HCT116 (cell line): Measurements from ENCODE around the gene PPP1R1C. TPM values are rescaled to one million over a fixed set of nuclear protein-coding genes. Genes with fewer than 3 reads are reported as not detected.
A peak's percentile ranks its signal among the peaks of the same experiment; 100 is the strongest.

ENCODE experiments used
- ATAC-seq: fragments of 200-7000 bp; cut with Tn5 transposase; 2 replicates; pipeline ENCODE4 v1.9.1; 2020; ENCODE audit warnings: mild to moderate bottlenecking, moderate library complexity
- Bru-seq: library from RNA; stranded (reverse); fragments of 400-500 nt; gene quantifications from one replicate; lab custom pipeline; 2021; lab: Mats Ljungman, UMichigan
- BruChase-seq, 2 experiments: library from RNA; stranded (reverse); fragments of 400-500 nt; gene quantifications; one replicate each; lab custom pipeline; 2021; lab: Mats Ljungman, UMichigan
- BruUV-seq: library from RNA; stranded (reverse); fragments of 400-500 nt; replicated peaks from 2 replicates; lab custom pipeline; 2021; lab: Mats Ljungman, UMichigan
- CTCF ChIA-PET: fragments of 300-600 bp; sonication (Branson Sonifier 250); formaldehyde crosslinking; loops from one replicate; lab custom pipeline; 2021; ENCODE audit warnings: antibody characterized with exemption; lab: Charles Lee
- POLR2A ChIA-PET: fragments of 300-600, 350-600 bp; sonication (Branson Sonifier 250); formaldehyde crosslinking; loops from one replicate; lab custom pipeline; 2021; ENCODE audit warnings: antibody characterized with exemption; lab: Charles Lee
- RAD21 ChIA-PET, 2 experiments: fragments of 300-600 bp; sonication (Branson Sonifier 250); formaldehyde crosslinking; loops; one replicate each; lab custom pipeline; 2023; ENCODE audit warnings: low total read pairs in 2 of 2; ENCODE audit not compliant: uncharacterized antibody in 2 of 2, unreplicated experiment in 2 of 2, low non-redundant PET in 1 of 2; lab: Charles Lee
- DNase-seq: peaks from one replicate; pipeline ENCODE4 v3.0.0-alpha.2; 2010; ENCODE audit warnings: low read depth, low spot score
- H2AFZ ChIP-seq: fragments of 200-600 bp; shearing (Covaris generic), sonication (generic); 2 replicates; pipeline ENCODE4 v1.6.1; 2017; ENCODE audit warnings: low read depth, mixed run types, mixed read lengths, antibody characterized with exemption, low read length; ENCODE audit not compliant: poor library complexity, severe bottlenecking
- H3K27ac ChIP-seq: 2 replicates; pipeline ENCODE4 v1.5.1; 2012; ENCODE audit warnings: low read depth, low read length
- H3K27me3 ChIP-seq: fragments of 200-600 bp; sonication (generic); 2 replicates; pipeline ENCODE4 v1.6.1; 2016; ENCODE audit warnings: mixed run types, low read length, mixed read lengths; ENCODE audit not compliant: insufficient read depth
- H3K36me3 ChIP-seq, 2 experiments: fragments of 200-500 bp in 1 of 2; fragments of 200-600 bp in 1 of 2; sonication (Bioruptor generic) in 1 of 2; sonication (generic) in 1 of 2; 2 replicates each; pipeline versions ENCODE4 v1.5.1 to v1.6.1; 2014 to 2016; ENCODE audit warnings: low read length in 2 of 2, inconsistent platforms in 1 of 2, mixed read lengths in 1 of 2, mixed run types in 1 of 2; ENCODE audit not compliant: insufficient read depth in 2 of 2, control insufficient read depth in 1 of 2
- H3K4me1 ChIP-seq, 2 experiments: fragments of 200-600 bp in 1 of 2; sonication (generic) in 1 of 2; 2 replicates each; pipeline versions ENCODE4 v1.5.1 to v1.6.1; 2012 to 2017; ENCODE audit warnings: low read length in 2 of 2, inconsistent platforms in 1 of 2, mild to moderate bottlenecking in 1 of 2, mixed read lengths in 1 of 2, mixed run types in 1 of 2, moderate library complexity in 1 of 2; ENCODE audit not compliant: insufficient read depth in 2 of 2, control insufficient read depth in 1 of 2
- H3K4me2 ChIP-seq: fragments of 200-600 bp; sonication (generic); 2 replicates; pipeline ENCODE4 v1.6.1; 2017; ENCODE audit warnings: mixed run types, low read length, mixed read lengths
- H3K4me3 ChIP-seq, 2 experiments: fragments of 200-600 bp in 1 of 2; sonication (generic) in 1 of 2; replicated peaks in 1 of 2; 2 replicates each; pipeline ENCODE4 v1.5.1; 2011 to 2016; ENCODE audit warnings: low read length in 2 of 2, control low read depth in 1 of 2, low read depth in 1 of 2, mild to moderate bottlenecking in 1 of 2, mixed read lengths in 1 of 2, mixed run types in 1 of 2
- H3K79me2 ChIP-seq: fragments of 200-600 bp; sonication (generic); 2 replicates; pipeline ENCODE4 v1.6.1; 2017; ENCODE audit warnings: mild to moderate bottlenecking, mixed run types, low read length, moderate library complexity, mixed read lengths; ENCODE audit not compliant: insufficient read depth
- H3K9ac ChIP-seq: fragments of 200-600 bp; sonication (generic); 2 replicates; pipeline ENCODE4 v1.6.1; 2016; ENCODE audit warnings: low read length, mixed read lengths
- H3K9me2 ChIP-seq: fragments of 200-600 bp; sonication (generic), shearing (Covaris generic); 2 replicates; pipeline ENCODE4 v1.6.1; 2017; ENCODE audit warnings: mixed run types, mild to moderate bottlenecking, moderate library complexity; ENCODE audit not compliant: insufficient read depth
- H3K9me3 ChIP-seq, 2 experiments: fragments of 200-500 bp in 1 of 2; fragments of 200-600 bp in 1 of 2; sonication (Bioruptor generic) in 1 of 2; sonication (generic) in 1 of 2; 2 replicates each; pipeline ENCODE4 v1.6.1; 2014 to 2017; ENCODE audit warnings: low read length in 2 of 2, mixed read lengths in 2 of 2, inconsistent platforms in 1 of 2, low read depth in 1 of 2, mild to moderate bottlenecking in 1 of 2, mixed run types in 1 of 2, moderate library complexity in 1 of 2; ENCODE audit not compliant: control insufficient read depth in 1 of 2, insufficient read depth in 1 of 2
- H4K20me1 ChIP-seq: fragments of 200-600 bp; sonication (generic), shearing (Covaris generic); 2 replicates; pipeline ENCODE4 v1.6.1; 2017; ENCODE audit warnings: mixed run types, mild to moderate bottlenecking, moderate library complexity; ENCODE audit not compliant: insufficient read depth
- CBX3 ChIP-seq: IDR thresholded peaks from 2 replicates; pipeline ENCODE4 v1.6.1; 2012; ENCODE audit warnings: low read depth
- CEBPB ChIP-seq: IDR thresholded peaks from 2 replicates; pipeline ENCODE4 v1.6.1; 2012; ENCODE audit warnings: low read depth
- EGR1 ChIP-seq: IDR thresholded peaks from 2 replicates; pipeline ENCODE4 v1.6.1; 2012; ENCODE audit warnings: low read depth
- ELF1 ChIP-seq: IDR thresholded peaks from 2 replicates; pipeline ENCODE4 v1.6.1; 2012; ENCODE audit warnings: low read depth, borderline replicate concordance
- EZH2 ChIP-seq: fragments of 200-600 bp; sonication (generic); IDR thresholded peaks from 2 replicates; pipeline ENCODE4 v1.6.1; 2017; ENCODE audit warnings: antibody characterized with exemption, mixed run types
- EZH2phosphoT487 ChIP-seq: fragments of 200-600 bp; IDR thresholded peaks from 2 replicates; pipeline ENCODE4 v1.6.1; 2018; ENCODE audit warnings: antibody characterized with exemption, borderline replicate concordance
- FOSL1 ChIP-seq: IDR thresholded peaks from 2 replicates; pipeline ENCODE4 v1.6.1; 2012; ENCODE audit warnings: low read depth
- POLR2A ChIP-seq: IDR thresholded peaks from 2 replicates; pipeline ENCODE4 v1.7.0; 2011; ENCODE audit warnings: borderline replicate concordance; ENCODE audit not compliant: insufficient read depth, insufficient read length; ENCODE audit errors: extremely low read depth
- RAD21 ChIP-seq: IDR thresholded peaks from 2 replicates; pipeline ENCODE4 v1.6.1; 2012; ENCODE audit warnings: low read depth, mild to moderate bottlenecking
- SIN3A ChIP-seq: IDR thresholded peaks from 2 replicates; pipeline ENCODE4 v1.6.1; 2012; ENCODE audit warnings: low read depth
- SP1 ChIP-seq: IDR thresholded peaks from 2 replicates; pipeline ENCODE4 v1.6.1; 2012; ENCODE audit warnings: low read depth
- SRF ChIP-seq: IDR thresholded peaks from 2 replicates; pipeline ENCODE4 v1.6.1; 2012; ENCODE audit warnings: low read depth
- TCF7L2 ChIP-seq: IDR thresholded peaks from 2 replicates; pipeline ENCODE4 v1.7.0; 2011; ENCODE audit warnings: borderline replicate concordance, inconsistent platforms; ENCODE audit not compliant: insufficient read depth, insufficient read length; ENCODE audit errors: extremely low read depth
- YY1 ChIP-seq: IDR thresholded peaks from 2 replicates; pipeline ENCODE4 v1.6.1; 2011; ENCODE audit warnings: low read length, low read depth, moderate library complexity, mild to moderate bottlenecking; ENCODE audit not compliant: insufficient replicate concordance; ENCODE audit errors: extremely low read depth
- ZFX ChIP-seq: fragments of 450-650 bp; IDR thresholded peaks from 2 replicates; pipeline ENCODE4 v1.6.1; 2017
- intact Hi-C: fragments of 100-400 bp; cut with micrococcal nuclease; formaldehyde crosslinking; loops from 2 replicates; pipeline ENCODE4 v1.10.0; 2022
- long read RNA-seq: library from polyadenylated mRNA; unstranded; transcript quantifications from one replicate; pipeline ENCODE4 v2.0.0, GENCODE V29; 2021; ENCODE audit not compliant: unreplicated experiment
- polyA plus RNA-seq: library from polyadenylated mRNA; unstranded; fragments of >200 nt; gene quantifications from 2 replicates; pipeline ENCODE4 v1.2.1, GENCODE V29; 2012; ENCODE audit warnings: missing spikeins
- total RNA-seq: library from RNA; stranded (reverse); gene quantifications from one replicate; pipeline ENCODE4 v1.2.1, GENCODE V29; 2021; ENCODE audit not compliant: unreplicated experiment
- TF ChIP-seq, protein P1 (sequence below): IDR thresholded peaks from 2 replicates; pipeline ENCODE4 v1.6.1; 2011; ENCODE audit warnings: mild to moderate bottlenecking, low read length, moderate library complexity; ENCODE audit not compliant: insufficient replicate concordance; ENCODE audit errors: extremely low read depth
- TF ChIP-seq, protein P2 (sequence below): IDR thresholded peaks from 2 replicates; pipeline ENCODE4 v1.6.1; 2012; ENCODE audit warnings: low read depth
- TF ChIP-seq, protein P3 (sequence below), 3 experiments: fragments of 200-600 bp in 1 of 3; sonication (generic) in 1 of 3; IDR thresholded peaks in 2 of 3; conservative IDR thresholded peaks in 1 of 3; 2 replicates each; pipeline ENCODE4 v1.5.1; 2012 to 2017; ENCODE audit warnings: low read depth in 2 of 3, low read length in 2 of 3, antibody characterized with exemption in 1 of 3, borderline replicate concordance in 1 of 3, control low read depth in 1 of 3, mild to moderate bottlenecking in 1 of 3, mixed read lengths in 1 of 3, mixed run types in 1 of 3, moderate library complexity in 1 of 3; ENCODE audit not compliant: insufficient read depth in 1 of 3
- TF ChIP-seq, protein P4 (sequence below): IDR thresholded peaks from 2 replicates; pipeline ENCODE4 v1.6.1; 2012

PPP1R1C gene, protein sequence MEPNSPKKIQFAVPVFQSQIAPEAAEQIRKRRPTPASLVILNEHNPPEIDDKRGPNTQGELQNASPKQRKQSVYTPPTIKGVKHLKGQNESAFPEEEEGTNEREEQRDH
- total RNA-seq (17.8 TPM), Bru-seq, nascent RNA (percentile 84 among the genes with signal in this experiment), BruChase-seq, experiment 1, labeled RNA remaining after a 6-hour chase (percentile 62 among the genes with signal in this experiment), BruChase-seq, experiment 2, labeled RNA remaining after a 2-hour chase (percentile 62 among the genes with signal in this experiment)
- polyA plus RNA-seq: 21.5 and 28.7 TPM in 2 replicates
- long read RNA-seq, partial matches to known transcripts: 3 of 10 reads
- long read RNA-seq, other reads (novel, unspliced or antisense): 5 of 10 reads

DNA sequence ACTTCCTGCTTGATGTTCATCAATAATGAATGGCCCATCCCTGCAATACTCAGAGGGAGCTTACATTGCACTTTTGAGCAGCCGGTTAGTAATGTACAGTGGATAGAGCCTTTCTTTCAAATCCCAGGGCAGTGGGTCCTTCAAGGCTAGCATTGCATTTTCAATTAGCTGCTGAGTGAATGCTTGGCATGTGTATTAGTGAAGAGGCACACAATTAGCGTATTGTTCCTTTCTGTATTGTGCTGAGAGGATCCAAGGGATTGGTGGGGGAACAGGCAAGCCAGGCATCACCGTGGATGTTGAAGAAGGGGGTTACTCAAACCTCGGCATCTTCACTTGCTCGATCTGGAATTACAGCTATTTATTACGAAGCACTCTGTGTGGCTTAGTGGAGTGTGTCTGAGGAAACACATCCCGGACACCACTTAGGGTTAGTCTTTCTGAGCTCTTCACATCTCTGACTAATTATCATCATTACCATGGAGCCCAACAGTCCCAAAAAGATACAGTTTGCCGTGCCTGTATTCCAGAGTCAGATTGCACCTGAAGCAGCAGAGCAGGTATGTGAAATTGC is at the start of gene PPP1R1C:
PPP1R1C (plus strand) TSS at position 222 of the 574 bp plus-strand sequence; CDS start at position 480, 258 bp downstream.
- Histone ChIP-seq H3K79me2 (no peaks in the 10 kb centered on the region), H4K20me1 (no peaks in the 10 kb centered on the region), H3K36me3 (no peaks in the 10 kb centered on the region; a peak in 1 of 4 replicates), H3K9me2 (no peaks in the 10 kb centered on the region), H3K27ac (no peak within 1 kb of the TSS), H3K4me1 (peaks cover 0 to 8% of the 10 kb centered on the region in 2 experiments; a peak in 1 of 4 replicates), H3K9ac (no peak within 1 kb of the TSS), H2AFZ (no peak within 1 kb of the TSS), H3K27me3 (no peaks in the 10 kb centered on the region), H3K9me3 (no peaks in the 10 kb centered on the region), H3K4me3 (no peak within 1 kb of the TSS), H3K4me2 (no peak within 1 kb of the TSS)
- ATAC-seq (no peak), DNase-seq (no peak)
- CTCF ChIA-PET: no interaction called here
- TF ChIP-seq, protein P1, sequence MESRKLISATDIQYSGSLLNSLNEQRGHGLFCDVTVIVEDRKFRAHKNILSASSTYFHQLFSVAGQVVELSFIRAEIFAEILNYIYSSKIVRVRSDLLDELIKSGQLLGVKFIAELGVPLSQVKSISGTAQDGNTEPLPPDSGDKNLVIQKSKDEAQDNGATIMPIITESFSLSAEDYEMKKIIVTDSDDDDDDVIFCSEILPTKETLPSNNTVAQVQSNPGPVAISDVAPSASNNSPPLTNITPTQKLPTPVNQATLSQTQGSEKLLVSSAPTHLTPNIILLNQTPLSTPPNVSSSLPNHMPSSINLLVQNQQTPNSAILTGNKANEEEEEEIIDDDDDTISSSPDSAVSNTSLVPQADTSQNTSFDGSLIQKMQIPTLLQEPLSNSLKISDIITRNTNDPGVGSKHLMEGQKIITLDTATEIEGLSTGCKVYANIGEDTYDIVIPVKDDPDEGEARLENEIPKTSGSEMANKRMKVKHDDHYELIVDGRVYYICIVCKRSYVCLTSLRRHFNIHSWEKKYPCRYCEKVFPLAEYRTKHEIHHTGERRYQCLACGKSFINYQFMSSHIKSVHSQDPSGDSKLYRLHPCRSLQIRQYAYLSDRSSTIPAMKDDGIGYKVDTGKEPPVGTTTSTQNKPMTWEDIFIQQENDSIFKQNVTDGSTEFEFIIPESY: no peak
- TF ChIP-seq TCF7L2 (no peak), YY1 (no peak), FOSL1 (no peak), SP1 (no peak), CBX3 (no peak), EGR1 (no peak), EZH2phosphoT487 (no peak), ZFX (no peak), EZH2 (no peak), POLR2A (no peak), CEBPB (no peak), RAD21 (no peak), SRF (no peak), ELF1 (no peak), SIN3A (no peak)
- TF ChIP-seq, protein P2, sequence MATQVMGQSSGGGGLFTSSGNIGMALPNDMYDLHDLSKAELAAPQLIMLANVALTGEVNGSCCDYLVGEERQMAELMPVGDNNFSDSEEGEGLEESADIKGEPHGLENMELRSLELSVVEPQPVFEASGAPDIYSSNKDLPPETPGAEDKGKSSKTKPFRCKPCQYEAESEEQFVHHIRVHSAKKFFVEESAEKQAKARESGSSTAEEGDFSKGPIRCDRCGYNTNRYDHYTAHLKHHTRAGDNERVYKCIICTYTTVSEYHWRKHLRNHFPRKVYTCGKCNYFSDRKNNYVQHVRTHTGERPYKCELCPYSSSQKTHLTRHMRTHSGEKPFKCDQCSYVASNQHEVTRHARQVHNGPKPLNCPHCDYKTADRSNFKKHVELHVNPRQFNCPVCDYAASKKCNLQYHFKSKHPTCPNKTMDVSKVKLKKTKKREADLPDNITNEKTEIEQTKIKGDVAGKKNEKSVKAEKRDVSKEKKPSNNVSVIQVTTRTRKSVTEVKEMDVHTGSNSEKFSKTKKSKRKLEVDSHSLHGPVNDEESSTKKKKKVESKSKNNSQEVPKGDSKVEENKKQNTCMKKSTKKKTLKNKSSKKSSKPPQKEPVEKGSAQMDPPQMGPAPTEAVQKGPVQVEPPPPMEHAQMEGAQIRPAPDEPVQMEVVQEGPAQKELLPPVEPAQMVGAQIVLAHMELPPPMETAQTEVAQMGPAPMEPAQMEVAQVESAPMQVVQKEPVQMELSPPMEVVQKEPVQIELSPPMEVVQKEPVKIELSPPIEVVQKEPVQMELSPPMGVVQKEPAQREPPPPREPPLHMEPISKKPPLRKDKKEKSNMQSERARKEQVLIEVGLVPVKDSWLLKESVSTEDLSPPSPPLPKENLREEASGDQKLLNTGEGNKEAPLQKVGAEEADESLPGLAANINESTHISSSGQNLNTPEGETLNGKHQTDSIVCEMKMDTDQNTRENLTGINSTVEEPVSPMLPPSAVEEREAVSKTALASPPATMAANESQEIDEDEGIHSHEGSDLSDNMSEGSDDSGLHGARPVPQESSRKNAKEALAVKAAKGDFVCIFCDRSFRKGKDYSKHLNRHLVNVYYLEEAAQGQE: no peak
- TF ChIP-seq, protein P3, sequence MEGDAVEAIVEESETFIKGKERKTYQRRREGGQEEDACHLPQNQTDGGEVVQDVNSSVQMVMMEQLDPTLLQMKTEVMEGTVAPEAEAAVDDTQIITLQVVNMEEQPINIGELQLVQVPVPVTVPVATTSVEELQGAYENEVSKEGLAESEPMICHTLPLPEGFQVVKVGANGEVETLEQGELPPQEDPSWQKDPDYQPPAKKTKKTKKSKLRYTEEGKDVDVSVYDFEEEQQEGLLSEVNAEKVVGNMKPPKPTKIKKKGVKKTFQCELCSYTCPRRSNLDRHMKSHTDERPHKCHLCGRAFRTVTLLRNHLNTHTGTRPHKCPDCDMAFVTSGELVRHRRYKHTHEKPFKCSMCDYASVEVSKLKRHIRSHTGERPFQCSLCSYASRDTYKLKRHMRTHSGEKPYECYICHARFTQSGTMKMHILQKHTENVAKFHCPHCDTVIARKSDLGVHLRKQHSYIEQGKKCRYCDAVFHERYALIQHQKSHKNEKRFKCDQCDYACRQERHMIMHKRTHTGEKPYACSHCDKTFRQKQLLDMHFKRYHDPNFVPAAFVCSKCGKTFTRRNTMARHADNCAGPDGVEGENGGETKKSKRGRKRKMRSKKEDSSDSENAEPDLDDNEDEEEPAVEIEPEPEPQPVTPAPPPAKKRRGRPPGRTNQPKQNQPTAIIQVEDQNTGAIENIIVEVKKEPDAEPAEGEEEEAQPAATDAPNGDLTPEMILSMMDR (IDR thresholded peaks at IDR 0.05 in 2 of 3, conservative IDR thresholded peaks at IDR 0.05 in 1 of 3; ENCODE audit: borderline replicate concordance in 1 of 3, insufficient read depth in 1 of 3, low read depth in 2 of 3, low read length in 2 of 3): no peak
- TF ChIP-seq, protein P4, sequence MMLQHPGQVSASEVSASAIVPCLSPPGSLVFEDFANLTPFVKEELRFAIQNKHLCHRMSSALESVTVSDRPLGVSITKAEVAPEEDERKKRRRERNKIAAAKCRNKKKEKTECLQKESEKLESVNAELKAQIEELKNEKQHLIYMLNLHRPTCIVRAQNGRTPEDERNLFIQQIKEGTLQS: no peak
- RAD21 ChIA-PET: no interaction called here
- POLR2A ChIA-PET: no interaction called here
- intact Hi-C loops: no loop called here
- no TSS peak for BruUV-seq
